VCaP (cell line): Measurements from ENCODE around the gene NNAT.

ENCODE experiments used
- H3K27ac ChIP-seq: fragments of 450-650 bp; 2 replicates; pipeline ENCODE4 v1.5.1; 2017
- TF ChIP-seq, protein P1 (sequence below): fragments of 450-650 bp; conservative IDR thresholded peaks from 2 replicates; pipeline ENCODE4 v1.5.1; 2017; ENCODE audit warnings: mild to moderate bottlenecking, moderate library complexity

NNAT gene

DNA sequence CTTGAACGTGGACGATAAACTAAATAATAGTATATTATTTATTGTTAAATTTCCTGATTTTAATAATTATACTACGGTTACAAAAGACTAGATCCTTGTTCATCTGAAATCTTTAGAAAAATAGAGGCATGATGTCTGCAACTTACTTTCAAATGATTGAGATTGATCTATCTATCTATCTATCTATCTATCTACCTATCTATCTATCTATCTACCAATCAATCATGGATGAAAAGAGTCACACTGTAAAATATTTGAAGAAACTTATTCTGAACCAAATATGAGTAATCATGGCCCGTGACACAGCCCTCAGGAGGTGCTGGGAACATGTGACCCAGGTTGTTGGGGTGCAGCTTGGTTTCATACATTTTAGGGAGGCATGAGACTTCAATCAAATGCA lies 18.4 kb downstream of the NNAT start:
- peak overlapping the region; percentile 90 for H3K27ac ChIP-seq
- TF ChIP-seq, protein P1, sequence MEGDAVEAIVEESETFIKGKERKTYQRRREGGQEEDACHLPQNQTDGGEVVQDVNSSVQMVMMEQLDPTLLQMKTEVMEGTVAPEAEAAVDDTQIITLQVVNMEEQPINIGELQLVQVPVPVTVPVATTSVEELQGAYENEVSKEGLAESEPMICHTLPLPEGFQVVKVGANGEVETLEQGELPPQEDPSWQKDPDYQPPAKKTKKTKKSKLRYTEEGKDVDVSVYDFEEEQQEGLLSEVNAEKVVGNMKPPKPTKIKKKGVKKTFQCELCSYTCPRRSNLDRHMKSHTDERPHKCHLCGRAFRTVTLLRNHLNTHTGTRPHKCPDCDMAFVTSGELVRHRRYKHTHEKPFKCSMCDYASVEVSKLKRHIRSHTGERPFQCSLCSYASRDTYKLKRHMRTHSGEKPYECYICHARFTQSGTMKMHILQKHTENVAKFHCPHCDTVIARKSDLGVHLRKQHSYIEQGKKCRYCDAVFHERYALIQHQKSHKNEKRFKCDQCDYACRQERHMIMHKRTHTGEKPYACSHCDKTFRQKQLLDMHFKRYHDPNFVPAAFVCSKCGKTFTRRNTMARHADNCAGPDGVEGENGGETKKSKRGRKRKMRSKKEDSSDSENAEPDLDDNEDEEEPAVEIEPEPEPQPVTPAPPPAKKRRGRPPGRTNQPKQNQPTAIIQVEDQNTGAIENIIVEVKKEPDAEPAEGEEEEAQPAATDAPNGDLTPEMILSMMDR: no peak

DNA sequence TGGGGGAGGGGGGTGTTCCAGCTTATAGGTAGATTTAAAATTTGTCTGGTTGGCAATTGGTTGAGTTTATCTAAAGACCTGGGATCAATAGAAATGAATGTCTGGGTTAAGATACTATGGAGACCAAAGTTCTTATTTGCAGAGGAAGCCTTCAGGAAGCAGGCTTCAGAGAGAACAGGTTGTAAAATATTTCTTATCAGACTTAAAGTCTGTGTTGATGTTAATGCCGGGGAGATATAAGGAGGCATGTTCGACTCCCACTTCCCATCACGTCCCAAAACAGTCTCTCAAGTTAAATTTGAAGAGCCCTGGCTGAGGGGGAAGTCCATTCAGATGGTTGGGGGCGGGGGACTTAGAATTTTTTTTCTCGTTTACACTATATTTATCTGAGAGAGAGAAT lies 19.0 kb downstream of the NNAT start:
- H3K27ac ChIP-seq: peak overlapping the region; percentile 90
- TF ChIP-seq, protein P1: no peak

DNA sequence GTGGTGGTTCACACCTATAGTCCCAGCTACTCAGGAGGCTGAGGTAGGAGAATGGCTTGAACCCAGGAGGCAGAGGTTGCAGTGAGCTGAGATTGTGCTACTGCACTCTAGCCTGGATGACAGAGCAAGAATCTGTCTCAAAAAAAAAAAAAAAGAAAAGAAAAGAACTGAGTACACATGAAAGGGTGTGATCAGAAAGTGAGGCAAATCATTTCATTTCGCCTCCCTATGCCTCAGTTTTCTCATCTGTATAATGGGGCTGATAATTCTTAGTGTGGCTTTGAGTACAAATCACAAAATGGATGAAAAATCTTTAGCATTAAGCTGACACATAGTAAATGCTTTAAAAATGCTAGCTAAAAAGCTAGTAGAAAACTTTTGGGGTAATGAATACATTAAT lies 19.8 kb downstream of the NNAT start:
- peak overlapping the region; percentile 90 for H3K27ac ChIP-seq

DNA sequence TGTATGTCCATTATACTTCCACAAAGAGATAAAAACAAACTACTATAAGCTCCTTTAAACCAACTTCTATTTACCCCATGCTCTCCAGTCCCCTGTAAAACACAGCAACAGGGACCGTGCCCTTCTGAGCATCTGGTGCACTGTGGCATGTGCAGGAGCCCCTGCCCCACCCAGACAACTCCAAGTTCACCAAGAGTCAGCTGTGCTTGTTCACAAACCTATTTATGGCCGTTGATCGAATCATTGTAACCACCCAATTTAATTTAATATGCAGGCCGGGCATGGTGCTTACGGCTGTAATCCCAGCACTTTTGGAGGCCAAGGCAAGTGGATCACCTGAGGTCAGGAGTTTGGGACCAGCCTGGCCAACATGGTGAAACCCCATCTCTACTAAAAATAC lies 20.3 kb downstream of the NNAT start:
- peak overlapping the region; percentile 90 for H3K27ac ChIP-seq
- TF ChIP-seq, protein P1: no peak

DNA sequence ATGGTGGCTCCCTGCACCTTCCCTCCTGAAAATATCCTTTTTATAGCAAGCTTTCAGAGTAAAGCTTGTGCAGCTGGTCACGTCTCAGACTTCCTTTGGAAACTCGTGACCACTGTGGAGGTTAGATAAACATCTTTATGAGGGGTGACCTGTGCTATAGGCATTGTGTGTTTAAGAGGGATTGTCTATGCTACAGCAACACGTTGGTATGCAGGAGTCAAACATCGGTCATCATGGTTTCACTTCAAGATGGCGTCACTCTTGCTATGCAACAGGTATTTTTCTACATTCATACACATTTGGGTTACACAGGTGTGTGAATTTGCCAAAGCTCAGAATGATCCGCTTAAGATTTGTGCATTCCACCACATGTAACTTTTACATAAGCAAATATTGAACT lies 21.2 kb downstream of the NNAT start:
- TF ChIP-seq, protein P1: no peak
- peak overlapping the region; percentile 90 for H3K27ac ChIP-seq

GRCh38 chr20:37543828-37544227 lies 22.8 kb downstream of the NNAT start:
- peak overlapping the region; percentile 90 for H3K27ac ChIP-seq
- TF ChIP-seq, protein P1: peak; percentile 70

DNA sequence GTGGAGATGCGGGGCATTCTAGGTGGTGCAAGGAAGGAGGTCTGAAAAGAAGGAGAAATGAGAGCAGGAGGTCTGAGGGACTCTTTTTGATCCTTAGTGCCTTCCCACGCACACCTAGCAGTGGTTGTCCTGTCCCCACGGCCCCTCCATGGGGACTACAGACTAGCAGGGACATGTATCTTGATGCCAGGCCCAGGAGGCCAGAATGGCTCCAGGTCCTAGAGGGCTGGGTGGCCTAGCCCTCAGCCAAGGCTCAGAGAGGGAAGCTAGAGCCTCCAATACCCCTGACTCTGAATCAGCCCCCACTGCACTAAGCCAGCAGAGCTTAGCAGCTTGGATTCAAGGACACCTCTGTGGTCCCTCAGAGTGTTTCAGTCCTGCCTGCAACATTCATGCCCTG lies 23.3 kb downstream of the NNAT start:
- peak overlapping the region; percentile 90; the same call in 1 of the 2 replicates for H3K27ac ChIP-seq
- TF ChIP-seq, protein P1: no peak

DNA sequence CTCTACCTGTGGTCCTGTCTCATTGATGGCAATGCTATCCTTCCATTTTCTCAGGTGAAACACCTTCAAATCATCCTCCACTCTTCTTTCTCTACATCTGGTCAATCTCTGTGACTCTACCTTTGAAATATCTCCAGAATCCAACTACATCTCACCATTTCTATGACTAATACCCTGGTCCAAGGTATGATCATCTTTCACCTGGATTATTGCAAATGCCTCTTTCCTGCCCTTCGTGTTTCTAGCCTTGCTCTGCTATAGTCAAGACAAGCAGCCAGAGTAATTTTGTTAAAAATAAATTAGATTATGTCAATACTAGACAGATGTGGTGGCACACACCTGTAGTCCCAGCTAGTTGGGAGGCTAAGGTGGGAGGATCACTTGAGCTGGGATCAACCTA lies 24.5 kb downstream of the NNAT start:
- TF ChIP-seq, protein P1: no peak
- no peak overlapping the region for H3K27ac ChIP-seq
